ENCODE measurements around the gene GATD1. TPM values are rescaled to one million over a fixed set of nuclear protein-coding genes. Genes with fewer than 3 reads are reported as not detected.

The GATD1 gene
- total and polyA plus RNA-seq, 2 experiments from 2014 or later = 39.3 to 51.0 TPM

DNA sequence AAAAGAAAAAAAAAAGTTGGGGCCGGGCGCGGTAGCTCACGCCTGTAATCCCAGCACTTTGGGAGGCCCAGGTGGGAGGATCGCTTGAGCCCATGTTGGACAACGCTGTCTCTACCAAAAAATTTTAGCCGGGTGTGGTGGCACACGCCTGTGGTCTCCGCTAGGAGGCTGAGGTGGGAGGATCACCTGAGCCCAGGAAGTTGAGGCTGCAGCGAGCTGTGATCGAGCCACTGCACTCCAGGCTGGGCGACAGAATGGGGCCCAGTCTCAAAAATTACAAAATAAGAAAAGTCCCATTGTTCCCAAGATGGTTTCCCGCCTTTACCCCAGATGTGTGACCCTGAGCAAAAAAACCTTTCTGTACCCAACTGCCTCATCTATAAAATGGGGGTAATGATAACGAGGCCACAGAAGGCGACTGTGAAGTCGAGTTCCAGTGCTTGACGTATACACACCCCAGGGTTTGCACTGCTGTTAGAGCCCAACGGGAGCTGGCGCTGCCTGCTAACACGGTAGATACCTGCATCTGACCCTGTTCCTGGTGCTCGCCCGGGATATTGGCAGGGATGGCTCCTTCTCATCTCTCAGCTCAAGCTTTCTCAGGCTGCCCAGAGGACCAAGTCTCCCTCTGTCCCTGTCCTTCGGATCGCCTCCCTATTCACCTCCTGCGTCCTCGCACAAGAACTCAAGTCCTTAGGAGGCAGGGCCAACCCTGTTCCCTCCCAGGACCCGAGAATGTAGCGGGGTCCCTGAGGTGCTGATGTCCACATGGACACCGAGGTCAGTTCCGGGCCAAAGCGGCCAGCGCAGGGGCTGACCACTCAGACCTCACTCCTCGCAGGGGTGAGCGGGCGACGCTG lies 31.4 kb upstream of the GATD1 start:
- Mint-ChIP-seq H3K27ac (peak overlapping the region; percentile 97), H3K4me1 (peaks cover 24% of the 10 kb centered on the region), H3K36me3 (ENCODE audit: low read depth) (peaks cover 35% of the 10 kb centered on the region), H3K9me3 (peaks cover 5% of the 10 kb centered on the region; the same call in 1 of the 3 replicates), H3K4me3 (peak overlapping the region; percentile 94), H3K27me3 (ENCODE audit: insufficient read depth, low read depth, poor library complexity) (peaks cover 37% of the 10 kb centered on the region)
- H3K36me3 ChIP-seq (ENCODE audit: insufficient read depth) = peaks cover 22% of the 10 kb centered on the region
- no peaks in the 10 kb centered on the region for H3K9me2 ChIP-seq (ENCODE audit: insufficient read depth)
- H3K4me3 ChIP-seq = peak overlapping the region; percentile 98
- ATAC-seq = no peak
- TF ChIP-seq CREB1 (CRISPR knock-in tag; IDR thresholded peaks at IDR 0.05; ENCODE audit: low read depth) (no peak), EZH2 (IDR thresholded peaks at IDR 0.05; ENCODE audit: low read depth, unreplicated experiment) (no peak), POLR2AphosphoS5 (IDR thresholded peaks at IDR 0.05; ENCODE audit: low read depth) (no peak), JUNB (IDR thresholded peaks at IDR 0.05; ENCODE audit: unreplicated experiment) (no peak), EZH2phosphoT487 (IDR thresholded peaks at IDR 0.05; ENCODE audit: unreplicated experiment) (no peak), ZNF331 (CRISPR knock-in tag; IDR thresholded peaks at IDR 0.05; ENCODE audit: low read depth) (no peak), STAT1 (IDR thresholded peaks at IDR 0.05; ENCODE audit: unreplicated experiment) (no peak), NANOG (IDR thresholded peaks at IDR 0.05; ENCODE audit: borderline replicate concordance) (no peak), ZNF114 (CRISPR knock-in tag; IDR thresholded peaks at IDR 0.05) (no peak)
- TF ChIP-seq, protein P1, sequence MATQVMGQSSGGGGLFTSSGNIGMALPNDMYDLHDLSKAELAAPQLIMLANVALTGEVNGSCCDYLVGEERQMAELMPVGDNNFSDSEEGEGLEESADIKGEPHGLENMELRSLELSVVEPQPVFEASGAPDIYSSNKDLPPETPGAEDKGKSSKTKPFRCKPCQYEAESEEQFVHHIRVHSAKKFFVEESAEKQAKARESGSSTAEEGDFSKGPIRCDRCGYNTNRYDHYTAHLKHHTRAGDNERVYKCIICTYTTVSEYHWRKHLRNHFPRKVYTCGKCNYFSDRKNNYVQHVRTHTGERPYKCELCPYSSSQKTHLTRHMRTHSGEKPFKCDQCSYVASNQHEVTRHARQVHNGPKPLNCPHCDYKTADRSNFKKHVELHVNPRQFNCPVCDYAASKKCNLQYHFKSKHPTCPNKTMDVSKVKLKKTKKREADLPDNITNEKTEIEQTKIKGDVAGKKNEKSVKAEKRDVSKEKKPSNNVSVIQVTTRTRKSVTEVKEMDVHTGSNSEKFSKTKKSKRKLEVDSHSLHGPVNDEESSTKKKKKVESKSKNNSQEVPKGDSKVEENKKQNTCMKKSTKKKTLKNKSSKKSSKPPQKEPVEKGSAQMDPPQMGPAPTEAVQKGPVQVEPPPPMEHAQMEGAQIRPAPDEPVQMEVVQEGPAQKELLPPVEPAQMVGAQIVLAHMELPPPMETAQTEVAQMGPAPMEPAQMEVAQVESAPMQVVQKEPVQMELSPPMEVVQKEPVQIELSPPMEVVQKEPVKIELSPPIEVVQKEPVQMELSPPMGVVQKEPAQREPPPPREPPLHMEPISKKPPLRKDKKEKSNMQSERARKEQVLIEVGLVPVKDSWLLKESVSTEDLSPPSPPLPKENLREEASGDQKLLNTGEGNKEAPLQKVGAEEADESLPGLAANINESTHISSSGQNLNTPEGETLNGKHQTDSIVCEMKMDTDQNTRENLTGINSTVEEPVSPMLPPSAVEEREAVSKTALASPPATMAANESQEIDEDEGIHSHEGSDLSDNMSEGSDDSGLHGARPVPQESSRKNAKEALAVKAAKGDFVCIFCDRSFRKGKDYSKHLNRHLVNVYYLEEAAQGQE (IDR thresholded peaks at IDR 0.05; ENCODE audit: unreplicated experiment) = no peak
- TF ChIP-seq, protein P2, sequence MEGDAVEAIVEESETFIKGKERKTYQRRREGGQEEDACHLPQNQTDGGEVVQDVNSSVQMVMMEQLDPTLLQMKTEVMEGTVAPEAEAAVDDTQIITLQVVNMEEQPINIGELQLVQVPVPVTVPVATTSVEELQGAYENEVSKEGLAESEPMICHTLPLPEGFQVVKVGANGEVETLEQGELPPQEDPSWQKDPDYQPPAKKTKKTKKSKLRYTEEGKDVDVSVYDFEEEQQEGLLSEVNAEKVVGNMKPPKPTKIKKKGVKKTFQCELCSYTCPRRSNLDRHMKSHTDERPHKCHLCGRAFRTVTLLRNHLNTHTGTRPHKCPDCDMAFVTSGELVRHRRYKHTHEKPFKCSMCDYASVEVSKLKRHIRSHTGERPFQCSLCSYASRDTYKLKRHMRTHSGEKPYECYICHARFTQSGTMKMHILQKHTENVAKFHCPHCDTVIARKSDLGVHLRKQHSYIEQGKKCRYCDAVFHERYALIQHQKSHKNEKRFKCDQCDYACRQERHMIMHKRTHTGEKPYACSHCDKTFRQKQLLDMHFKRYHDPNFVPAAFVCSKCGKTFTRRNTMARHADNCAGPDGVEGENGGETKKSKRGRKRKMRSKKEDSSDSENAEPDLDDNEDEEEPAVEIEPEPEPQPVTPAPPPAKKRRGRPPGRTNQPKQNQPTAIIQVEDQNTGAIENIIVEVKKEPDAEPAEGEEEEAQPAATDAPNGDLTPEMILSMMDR (conservative IDR thresholded peaks at IDR 0.05; ENCODE audit: low read depth in 2 of 2) = no peak
- TF ChIP-seq, protein P3, sequence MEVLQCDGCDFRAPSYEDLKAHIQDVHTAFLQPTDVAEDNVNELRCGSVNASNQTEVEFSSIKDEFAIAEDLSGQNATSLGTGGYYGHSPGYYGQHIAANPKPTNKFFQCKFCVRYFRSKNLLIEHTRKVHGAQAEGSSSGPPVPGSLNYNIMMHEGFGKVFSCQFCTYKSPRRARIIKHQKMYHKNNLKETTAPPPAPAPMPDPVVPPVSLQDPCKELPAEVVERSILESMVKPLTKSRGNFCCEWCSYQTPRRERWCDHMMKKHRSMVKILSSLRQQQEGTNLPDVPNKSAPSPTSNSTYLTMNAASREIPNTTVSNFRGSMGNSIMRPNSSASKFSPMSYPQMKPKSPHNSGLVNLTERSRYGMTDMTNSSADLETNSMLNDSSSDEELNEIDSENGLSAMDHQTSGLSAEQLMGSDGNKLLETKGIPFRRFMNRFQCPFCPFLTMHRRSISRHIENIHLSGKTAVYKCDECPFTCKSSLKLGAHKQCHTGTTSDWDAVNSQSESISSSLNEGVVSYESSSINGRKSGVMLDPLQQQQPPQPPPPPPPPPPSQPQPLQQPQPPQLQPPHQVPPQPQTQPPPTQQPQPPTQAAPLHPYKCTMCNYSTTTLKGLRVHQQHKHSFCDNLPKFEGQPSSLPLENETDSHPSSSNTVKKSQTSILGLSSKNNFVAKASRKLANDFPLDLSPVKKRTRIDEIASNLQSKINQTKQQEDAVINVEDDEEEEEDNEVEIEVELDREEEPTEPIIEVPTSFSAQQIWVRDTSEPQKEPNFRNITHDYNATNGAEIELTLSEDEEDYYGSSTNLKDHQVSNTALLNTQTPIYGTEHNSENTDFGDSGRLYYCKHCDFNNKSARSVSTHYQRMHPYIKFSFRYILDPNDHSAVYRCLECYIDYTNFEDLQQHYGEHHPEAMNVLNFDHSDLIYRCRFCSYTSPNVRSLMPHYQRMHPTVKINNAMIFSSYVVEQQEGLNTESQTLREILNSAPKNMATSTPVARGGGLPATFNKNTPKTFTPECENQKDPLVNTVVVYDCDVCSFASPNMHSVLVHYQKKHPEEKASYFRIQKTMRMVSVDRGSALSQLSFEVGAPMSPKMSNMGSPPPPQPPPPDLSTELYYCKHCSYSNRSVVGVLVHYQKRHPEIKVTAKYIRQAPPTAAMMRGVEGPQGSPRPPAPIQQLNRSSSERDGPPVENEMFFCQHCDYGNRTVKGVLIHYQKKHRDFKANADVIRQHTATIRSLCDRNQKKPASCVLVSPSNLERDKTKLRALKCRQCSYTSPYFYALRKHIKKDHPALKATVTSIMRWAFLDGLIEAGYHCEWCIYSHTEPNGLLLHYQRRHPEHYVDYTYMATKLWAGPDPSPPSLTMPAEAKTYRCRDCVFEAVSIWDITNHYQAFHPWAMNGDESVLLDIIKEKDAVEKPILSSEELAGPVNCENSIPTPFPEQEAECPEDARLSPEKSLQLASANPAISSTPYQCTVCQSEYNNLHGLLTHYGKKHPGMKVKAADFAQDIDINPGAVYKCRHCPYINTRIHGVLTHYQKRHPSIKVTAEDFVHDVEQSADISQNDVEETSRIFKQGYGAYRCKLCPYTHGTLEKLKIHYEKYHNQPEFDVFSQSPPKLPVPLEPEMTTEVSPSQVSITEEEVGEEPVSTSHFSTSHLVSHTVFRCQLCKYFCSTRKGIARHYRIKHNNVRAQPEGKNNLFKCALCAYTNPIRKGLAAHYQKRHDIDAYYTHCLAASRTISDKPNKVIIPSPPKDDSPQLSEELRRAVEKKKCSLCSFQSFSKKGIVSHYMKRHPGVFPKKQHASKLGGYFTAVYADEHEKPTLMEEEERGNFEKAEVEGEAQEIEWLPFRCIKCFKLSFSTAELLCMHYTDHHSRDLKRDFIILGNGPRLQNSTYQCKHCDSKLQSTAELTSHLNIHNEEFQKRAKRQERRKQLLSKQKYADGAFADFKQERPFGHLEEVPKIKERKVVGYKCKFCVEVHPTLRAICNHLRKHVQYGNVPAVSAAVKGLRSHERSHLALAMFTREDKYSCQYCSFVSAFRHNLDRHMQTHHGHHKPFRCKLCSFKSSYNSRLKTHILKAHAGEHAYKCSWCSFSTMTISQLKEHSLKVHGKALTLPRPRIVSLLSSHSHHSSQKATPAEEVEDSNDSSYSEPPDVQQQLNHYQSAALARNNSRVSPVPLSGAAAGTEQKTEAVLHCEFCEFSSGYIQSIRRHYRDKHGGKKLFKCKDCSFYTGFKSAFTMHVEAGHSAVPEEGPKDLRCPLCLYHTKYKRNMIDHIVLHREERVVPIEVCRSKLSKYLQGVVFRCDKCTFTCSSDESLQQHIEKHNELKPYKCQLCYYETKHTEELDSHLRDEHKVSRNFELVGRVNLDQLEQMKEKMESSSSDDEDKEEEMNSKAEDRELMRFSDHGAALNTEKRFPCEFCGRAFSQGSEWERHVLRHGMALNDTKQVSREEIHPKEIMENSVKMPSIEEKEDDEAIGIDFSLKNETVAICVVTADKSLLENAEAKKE (CRISPR knock-in tag; IDR thresholded peaks at IDR 0.05) = no peak
- TF ChIP-seq, protein P4, sequence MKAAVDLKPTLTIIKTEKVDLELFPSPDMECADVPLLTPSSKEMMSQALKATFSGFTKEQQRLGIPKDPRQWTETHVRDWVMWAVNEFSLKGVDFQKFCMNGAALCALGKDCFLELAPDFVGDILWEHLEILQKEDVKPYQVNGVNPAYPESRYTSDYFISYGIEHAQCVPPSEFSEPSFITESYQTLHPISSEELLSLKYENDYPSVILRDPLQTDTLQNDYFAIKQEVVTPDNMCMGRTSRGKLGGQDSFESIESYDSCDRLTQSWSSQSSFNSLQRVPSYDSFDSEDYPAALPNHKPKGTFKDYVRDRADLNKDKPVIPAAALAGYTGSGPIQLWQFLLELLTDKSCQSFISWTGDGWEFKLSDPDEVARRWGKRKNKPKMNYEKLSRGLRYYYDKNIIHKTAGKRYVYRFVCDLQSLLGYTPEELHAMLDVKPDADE (IDR thresholded peaks at IDR 0.05) = no peak
- no peaks in the 10 kb centered on the region for H3K27me3 ChIP-seq (ENCODE audit: insufficient read depth)
- DNase-seq (ENCODE audit: low spot score) = no peak
- peak overlapping the region; percentile 55; the same call in 1 of the 2 replicates for H3K27ac ChIP-seq (ENCODE audit: low read depth)
- H3K79me2 ChIP-seq (replicated peaks; ENCODE audit: insufficient read depth) = peaks cover 38% of the 10 kb centered on the region
- peaks cover 19% of the 10 kb centered on the region for H3K4me1 ChIP-seq (ENCODE audit: insufficient read depth)
- peaks cover 16% of the 10 kb centered on the region for H4K20me1 ChIP-seq (replicated peaks; ENCODE audit: insufficient read depth)
- peaks cover 55% of the 10 kb centered on the region for H3F3A ChIP-seq (replicated peaks; ENCODE audit: low read depth)
- H3K4me2 ChIP-seq = peak overlapping the region; percentile 99
- H2AFZ ChIP-seq = peak overlapping the region; percentile 74

Measured in GM23338 (cell line).